H1 (cell line): ENCODE measurements around the gene URGCP. TPM values are rescaled to one million over a fixed set of nuclear protein-coding genes. Genes with fewer than 3 reads are reported as not detected.

Source experiments
- CTCF ChIA-PET: fragments of 300-600 bp; sonication (Branson Sonifier 250); formaldehyde crosslinking; loops from one replicate; lab custom pipeline; 2021; ENCODE audit not compliant: partially characterized antibody; lab: Charles Lee
- POLR2A ChIA-PET: fragments of 300-600 bp; sonication (Branson Sonifier 250); formaldehyde crosslinking; loops from one replicate; lab custom pipeline; 2021; ENCODE audit warnings: inconsistent platforms; ENCODE audit not compliant: partially characterized antibody; lab: Charles Lee
- DNase-seq, 2 experiments: peaks; one replicate each; pipeline versions ENCODE4 v3.0.0 to v3.0.0-alpha.2; 2010 to 2022; ENCODE audit warnings: low spot score in 2 of 2, low read depth in 1 of 2, mixed read lengths in 1 of 2
- FAIRE-seq: peaks from 2 replicates; lab custom pipeline; 2011; peaks lifted over from hg19 to GRCh38; lab: Jason Lieb, UNC
- H2AFZ ChIP-seq: 2 replicates; pipeline ENCODE4 v1.8.1; 2012; ENCODE audit warnings: low read length, inconsistent platforms
- H2AK5ac ChIP-seq: 2 replicates; pipeline ENCODE4 v1.6.1; 2013; ENCODE audit warnings: low read depth, low read length
- H2BK120ac ChIP-seq: replicated peaks from 2 replicates; pipeline ENCODE3; 2013; ENCODE audit warnings: low read depth, low read length, inconsistent platforms
- H2BK12ac ChIP-seq: 2 replicates; pipeline ENCODE4 v1.6.1; 2013; ENCODE audit warnings: low read depth, low read length
- H2BK15ac ChIP-seq: 2 replicates; pipeline ENCODE4 v1.6.1; 2013; ENCODE audit warnings: low read length
- H2BK20ac ChIP-seq: 2 replicates; pipeline ENCODE4 v1.6.1; 2013; ENCODE audit warnings: low read length
- H2BK5ac ChIP-seq: 2 replicates; pipeline ENCODE4 v1.6.1; 2013; ENCODE audit warnings: low read depth, low read length
- H3K14ac ChIP-seq: 2 replicates; pipeline ENCODE4 v1.6.1; 2013; ENCODE audit warnings: inconsistent platforms; ENCODE audit not compliant: insufficient read length
- H3K18ac ChIP-seq: 2 replicates; pipeline ENCODE4 v1.6.1; 2013; ENCODE audit warnings: low read length; ENCODE audit errors: extremely low read depth
- H3K23ac ChIP-seq: 2 replicates; pipeline ENCODE4 v1.6.1; 2013; ENCODE audit warnings: inconsistent platforms; ENCODE audit not compliant: insufficient read length
- H3K23me2 ChIP-seq: 2 replicates; pipeline ENCODE4 v1.6.1; 2013; ENCODE audit warnings: low read depth, low read length
- H3K27ac ChIP-seq: 2 replicates; pipeline ENCODE4 v1.6.1; 2011; ENCODE audit warnings: low read depth, low read length, inconsistent platforms
- H3K27me3 ChIP-seq, 4 experiments: replicated peaks in 1 of 4; 1 replicate in 1 of 4; 2 replicates in 3 of 4; pipeline versions ENCODE4 v1.6.1 to v1.8.1; 2011 to 2013; ENCODE audit warnings: low read length in 3 of 4, mild to moderate bottlenecking in 3 of 4, inconsistent platforms in 2 of 4, mixed read lengths in 2 of 4, moderate library complexity in 1 of 4; ENCODE audit not compliant: control insufficient read depth in 3 of 4, insufficient read depth in 3 of 4; ENCODE audit errors: extremely low read depth in 1 of 4
- H3K36me3 ChIP-seq, 4 experiments: 2 replicates each; pipeline versions ENCODE4 v1.6.1 to v1.8.1; 2011 to 2013; ENCODE audit warnings: mild to moderate bottlenecking in 4 of 4, low read length in 3 of 4, moderate library complexity in 2 of 4, control low read depth in 1 of 4, inconsistent platforms in 1 of 4; ENCODE audit not compliant: insufficient read depth in 4 of 4, control insufficient read depth in 2 of 4
- H3K4ac ChIP-seq: replicated peaks from 2 replicates; pipeline ENCODE3; 2013; ENCODE audit warnings: low read length, low read depth, mixed read lengths, inconsistent platforms; ENCODE audit not compliant: insufficient read length
- H3K4me1 ChIP-seq, 4 experiments: replicated peaks in 1 of 4; 1 replicate in 1 of 4; 2 replicates in 3 of 4; pipeline versions ENCODE4 v1.6.1 to v1.8.1; 2011 to 2013; ENCODE audit warnings: low read length in 3 of 4, inconsistent platforms in 2 of 4, mixed read lengths in 1 of 4; ENCODE audit not compliant: insufficient read depth in 4 of 4, control insufficient read depth in 3 of 4
- H3K4me2 ChIP-seq, 2 experiments: 2 replicates each; pipeline versions ENCODE4 v1.6.1 to v1.8.1; 2011 to 2013; ENCODE audit warnings: low read depth in 2 of 2, low read length in 2 of 2, control low read depth in 1 of 2, inconsistent platforms in 1 of 2, mild to moderate bottlenecking in 1 of 2; ENCODE audit not compliant: insufficient read depth in 1 of 2
- H3K4me3 ChIP-seq, 4 experiments: fragments of 200-600, 300-600 bp in 1 of 4; sonication (generic), shearing (Covaris generic), sonication (Bioruptor Twin) in 1 of 4; 2 replicates each; pipeline versions ENCODE4 v1.5.1 to v1.8.1; 2011 to 2016; ENCODE audit warnings: low read length in 4 of 4, low read depth in 3 of 4, control low read depth in 2 of 4, inconsistent platforms in 2 of 4, mild to moderate bottlenecking in 2 of 4, mixed read lengths in 1 of 4, moderate library complexity in 1 of 4; ENCODE audit not compliant: insufficient read depth in 2 of 4; ENCODE audit errors: extremely low read depth in 1 of 4
- H3K56ac ChIP-seq: replicated peaks from 2 replicates; pipeline ENCODE3; 2013; ENCODE audit warnings: low read depth, mild to moderate bottlenecking, mixed read lengths, low read length, inconsistent platforms; ENCODE audit not compliant: insufficient read length
- H3K79me1 ChIP-seq: 2 replicates; pipeline ENCODE4 v1.6.1; 2013; ENCODE audit warnings: low read depth, low read length, control low read depth
- H3K79me2 ChIP-seq, 2 experiments: 2 replicates each; pipeline versions ENCODE4 v1.6.1 to v1.8.1; 2012 to 2013; ENCODE audit warnings: low read length in 2 of 2, mild to moderate bottlenecking in 2 of 2, inconsistent platforms in 1 of 2; ENCODE audit not compliant: insufficient read depth in 2 of 2, control insufficient read depth in 1 of 2
- H3K9ac ChIP-seq, 4 experiments: replicated peaks in 1 of 4; 1 replicate in 1 of 4; 2 replicates in 3 of 4; pipeline versions ENCODE4 v1.6.1 to v1.8.1; 2011 to 2013; ENCODE audit warnings: low read depth in 3 of 4, low read length in 3 of 4, control low read depth in 2 of 4, mild to moderate bottlenecking in 2 of 4, moderate library complexity in 2 of 4, inconsistent platforms in 1 of 4; ENCODE audit errors: extremely low read depth in 1 of 4
- H3K9me3 ChIP-seq, 2 experiments: 2 replicates each; pipeline versions ENCODE4 v1.6.1 to v1.8.1; 2012 to 2013; ENCODE audit warnings: mild to moderate bottlenecking in 2 of 2, moderate library complexity in 2 of 2, control low read depth in 1 of 2, inconsistent platforms in 1 of 2, low read depth in 1 of 2, low read length in 1 of 2, mixed read lengths in 1 of 2; ENCODE audit not compliant: insufficient read depth in 2 of 2
- H4K20me1 ChIP-seq, 2 experiments: replicated peaks in 1 of 2; 2 replicates each; pipeline versions ENCODE3 to v1.8.1; 2011 to 2013; ENCODE audit warnings: inconsistent platforms in 2 of 2, low read length in 2 of 2, mild to moderate bottlenecking in 1 of 2; ENCODE audit not compliant: insufficient read depth in 2 of 2, control insufficient read depth in 1 of 2
- H4K5ac ChIP-seq: 2 replicates; pipeline ENCODE4 v1.6.1; 2013; ENCODE audit warnings: low read length, low read depth, mixed read lengths, inconsistent platforms; ENCODE audit not compliant: insufficient read length
- H4K8ac ChIP-seq: 2 replicates; pipeline ENCODE4 v1.8.0; 2013; ENCODE audit warnings: mild to moderate bottlenecking, moderate library complexity, low read length, inconsistent platforms; ENCODE audit not compliant: insufficient read depth; ENCODE audit errors: extremely low read depth
- H4K91ac ChIP-seq: replicated peaks from 2 replicates; pipeline ENCODE3; 2013; ENCODE audit warnings: low read length, mixed read lengths, inconsistent platforms; ENCODE audit not compliant: insufficient read length
- CREB1 ChIP-seq: IDR thresholded peaks from 2 replicates; pipeline ENCODE4 v1.6.1; 2012; ENCODE audit warnings: inconsistent platforms
- FOSL1 ChIP-seq: IDR thresholded peaks from 2 replicates; pipeline ENCODE4 v1.6.1; 2011; ENCODE audit warnings: mild to moderate bottlenecking, low read depth, low read length, moderate library complexity; ENCODE audit not compliant: insufficient read depth
- KDM1A ChIP-seq: fragments of 200-600, 300-600 bp; sonication (generic); IDR thresholded peaks from 2 replicates; pipeline ENCODE4 v1.7.1; 2016; ENCODE audit warnings: mild to moderate bottlenecking, low read length, borderline replicate concordance
- SP1 ChIP-seq: IDR thresholded peaks from 2 replicates; pipeline ENCODE4 v1.6.1; 2011; ENCODE audit warnings: low read depth, low read length
- SP4 ChIP-seq: IDR thresholded peaks from 2 replicates; pipeline ENCODE4 v1.6.1; 2012; ENCODE audit warnings: low read length, inconsistent platforms
- SRF ChIP-seq: IDR thresholded peaks from 2 replicates; pipeline ENCODE4 v1.6.1; 2011; ENCODE audit warnings: mild to moderate bottlenecking, low read depth, low read length, moderate library complexity
- SUZ12 ChIP-seq: fragments of 200-600 bp; sonication (generic); IDR thresholded peaks from 2 replicates; pipeline ENCODE4 v1.6.1; 2012; ENCODE audit warnings: mild to moderate bottlenecking, inconsistent platforms, low read length, moderate library complexity, mixed read lengths
- TAF1 ChIP-seq: IDR thresholded peaks from 2 replicates; pipeline ENCODE4 v1.6.1; 2011; ENCODE audit warnings: mild to moderate bottlenecking, low read depth, low read length
- WGBS, 2 experiments: shearing (Covaris generic) in 1 of 2; methylation state at CpG; one replicate each; pipeline versions ENCODE4 v1.1.6 to v1.1.7; 2013 to 2015; ENCODE audit warnings: low lambda C conversion rate in 2 of 2, mixed read lengths in 2 of 2, inconsistent platforms in 1 of 2, low coverage in 1 of 2, missing lambda C conversion rate in 1 of 2; ENCODE audit not compliant: insufficient replicate concordance in 2 of 2, insufficient coverage in 1 of 2, insufficient read length in 1 of 2; ENCODE audit errors: extremely low coverage in 1 of 2, missing lambda C conversion rate in 1 of 2; 5-methylcytosine and 5-hydroxymethylcytosine counted together
- polyA plus RNA-seq, 7 experiments: library from polyadenylated mRNA; depleted of rRNA in 3 of 7; stranded (reverse) in 5 of 7; unstranded in 2 of 7; fragments of >200 nt in 5 of 7; fragments of 200-250 nt in 2 of 7; gene quantifications; 1 replicate in 5 of 7; 2 replicates in 1 of 7; 4 replicates in 1 of 7; pipeline versions ENCODE4 v1.2.1 to v1.2.3, GENCODE V29; 2011 to 2013; ENCODE audit warnings: missing spikeins in 2 of 7, mixed read lengths in 2 of 7
- total RNA-seq: library from RNA; stranded (reverse); fragmentation: NEBNext Ultra II Directional; extraction: Animal tissue kit (Norgen Biotek cat#: 25700); gene quantifications from 2 replicates; pipeline ENCODE4 v1.2.1, GENCODE V29; 2021

URGCP gene
- total and polyA plus RNA-seq, 2 of the 8 experiments (the other 6 are each of a cell fraction or from before 2014, with no cell fraction given): 9.0 to 18.7 TPM

DNA sequence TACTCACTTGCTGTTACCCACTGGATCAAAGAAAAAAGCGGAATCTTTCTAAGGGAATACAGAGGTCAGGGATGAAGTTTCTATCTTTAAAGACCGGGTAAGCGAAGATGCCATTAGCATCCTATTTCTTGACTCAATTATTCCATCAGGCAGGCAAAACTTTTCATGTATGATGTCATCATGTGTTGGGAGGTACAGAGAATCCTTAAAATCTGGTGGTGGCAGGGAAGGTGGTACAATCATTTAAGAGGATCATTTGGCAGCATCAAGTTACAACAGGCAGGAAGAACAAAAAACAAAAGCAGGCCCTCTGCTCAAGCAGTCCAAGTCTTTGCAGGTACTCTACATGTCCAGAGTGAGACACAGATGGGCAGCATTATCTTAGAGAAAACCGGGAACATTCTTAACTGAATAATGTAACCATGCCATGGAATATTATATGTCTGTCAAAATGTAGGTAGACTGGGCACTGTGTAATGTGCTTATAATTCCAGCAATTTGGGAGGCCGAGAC, 3.8 kb downstream of the URGCP start:
- Histone ChIP-seq H2BK15ac (no peak overlapping the region), H3K79me1 (peaks cover 9% of the 10 kb centered on the region; the same call in 1 of the 2 replicates), H3K36me3 (no peaks in the 10 kb centered on the region), H2BK20ac (no peak overlapping the region), H3K27me3 (no peaks in the 10 kb centered on the region), H3K4ac (no peak overlapping the region), H3K4me3 (no peak overlapping the region), H2AFZ (no peak overlapping the region), H2AK5ac (no peak overlapping the region), H4K20me1 (peaks cover 2 to 10% of the 10 kb centered on the region in 2 experiments), H3K14ac (no peak overlapping the region), H2BK12ac (no peak overlapping the region), H3K4me2 (no peak overlapping the region), H3K4me1 (peaks cover 1 to 16% (median 10%) of the 10 kb centered on the region in 4 experiments; a peak in 6 of 7 replicates), H3K79me2 (peaks cover 0 to 45% of the 10 kb centered on the region in 2 experiments; a peak in 3 of 4 replicates), H3K23me2 (peaks cover 4% of the 10 kb centered on the region; the same call in 1 of the 2 replicates), H2BK5ac (no peak overlapping the region), H2BK120ac (no peak overlapping the region), H3K9me3 (no peaks in the 10 kb centered on the region), H3K18ac (no peak overlapping the region), H4K5ac (no peak overlapping the region), H4K91ac (no peak overlapping the region), H3K23ac (no peak overlapping the region), H4K8ac (no peak overlapping the region), H3K56ac (no peak overlapping the region), H3K9ac (no peak overlapping the region), H3K27ac (no peak overlapping the region)
- WGBS, 2 experiments: 95% methylated on average over 5 of the region's 5 CpGs; no CpG with 5 or more reads in 1 of the 2 experiments
- FAIRE-seq (no peak), DNase-seq (no peak)
- POLR2A ChIA-PET: interaction anchor here (1.0 kb wide), 1 partner anchor 23 kb away, joined by 3 read pairs; no protein-coding TSS in a partner anchor
- TF ChIP-seq KDM1A (no peak), CREB1 (no peak), TAF1 (no peak), SP1 (no peak), SP4 (no peak), FOSL1 (no peak), SUZ12 (no peak), SRF (no peak)
- CTCF ChIA-PET: no interaction called here
